BJ (cell line): Measurements from ENCODE around the gene KRTAP13-3. TPM values are rescaled to one million over a fixed set of nuclear protein-coding genes. Genes with fewer than 3 reads are reported as not detected.

Experiments used
- CTCF ChIA-PET: fragments of 350-600 bp; formaldehyde crosslinking; extraction: SDS; loops from one replicate; lab custom pipeline; 2021; ENCODE audit warnings: antibody characterized with exemption, inconsistent platforms; lab: Yijun Ruan, JAX
- POLR2A ChIA-PET: fragments of 300-600 bp; sonication (Branson Sonifier 250); formaldehyde crosslinking; extraction: SDS; loops from one replicate; lab custom pipeline; 2021; ENCODE audit warnings: antibody characterized with exemption; lab: Charles Lee
- DNase-seq: peaks from one replicate; pipeline ENCODE4 v3.0.0-alpha.2; 2011; ENCODE audit warnings: low read depth
- H3K27me3 ChIP-seq: 2 replicates; pipeline ENCODE4 v1.6.0; 2011; ENCODE audit warnings: low read length; ENCODE audit not compliant: control insufficient read depth, insufficient read depth
- H3K36me3 ChIP-seq: 2 replicates; pipeline ENCODE4 v1.5.1; 2011; ENCODE audit warnings: low read length; ENCODE audit not compliant: control insufficient read depth, insufficient read depth
- H3K4me3 ChIP-seq: 2 replicates; pipeline ENCODE4 v1.5.1; 2011; ENCODE audit warnings: low read depth, mild to moderate bottlenecking, control low read depth, low read length
- polyA minus RNA-seq: library from RNA; depleted of rRNA, polyadenylated mRNA; stranded (reverse); fragments of >200 nt; gene quantifications from 2 replicates; pipeline ENCODE4 v1.2.3, GENCODE V29; 2011; rRNA and poly(A)+ RNA removed
- polyA plus RNA-seq: library from polyadenylated mRNA; depleted of rRNA; stranded (reverse); fragments of >200 nt; gene quantifications from 2 replicates; pipeline ENCODE4 v1.2.3, GENCODE V29; 2011; rRNA removed
- TF ChIP-seq, protein P1 (sequence below): IDR thresholded peaks from 2 replicates; pipeline ENCODE4 v1.5.1; 2011; ENCODE audit warnings: low read depth, mild to moderate bottlenecking, control low read depth, inconsistent platforms, low read length, moderate library complexity; ENCODE audit not compliant: insufficient read depth

Gene KRTAP13-3
- polyA plus RNA-seq (not detected in 2 replicates), polyA minus RNA-seq (not detected in 2 replicates)

DNA sequence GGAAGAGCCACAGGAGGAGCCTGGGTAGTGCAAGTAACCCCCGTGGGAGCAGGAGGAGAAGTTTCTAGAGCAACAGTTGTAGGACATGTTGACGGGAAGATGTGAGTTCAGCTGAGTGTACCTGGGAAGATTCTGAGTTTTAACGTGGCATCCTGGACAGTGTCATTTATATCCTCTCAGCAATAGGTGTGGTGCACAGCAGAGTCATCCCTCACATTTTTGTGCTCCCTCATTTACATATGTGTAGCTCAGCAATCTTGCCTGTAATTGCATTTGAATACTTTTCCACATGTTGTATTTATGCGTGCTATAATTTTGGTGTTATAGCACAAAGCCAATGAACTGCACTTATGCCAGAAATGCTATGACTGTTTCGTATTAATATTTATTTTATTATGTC lies at the start of gene KRTAP13-3:
KRTAP13-3 (minus strand) TSS at position 101 of the 400 bp plus-strand sequence; CDS start at position 87, 14 bp downstream.
- Histone ChIP-seq H3K27me3 (no peaks in the 10 kb centered on the region), H3K36me3 (no peaks in the 10 kb centered on the region), H3K4me3 (no peak within 1 kb of the TSS)
- no peak for DNase-seq
- CTCF ChIA-PET: no interaction called here
- POLR2A ChIA-PET: no interaction called here
- TF ChIP-seq, protein P1, sequence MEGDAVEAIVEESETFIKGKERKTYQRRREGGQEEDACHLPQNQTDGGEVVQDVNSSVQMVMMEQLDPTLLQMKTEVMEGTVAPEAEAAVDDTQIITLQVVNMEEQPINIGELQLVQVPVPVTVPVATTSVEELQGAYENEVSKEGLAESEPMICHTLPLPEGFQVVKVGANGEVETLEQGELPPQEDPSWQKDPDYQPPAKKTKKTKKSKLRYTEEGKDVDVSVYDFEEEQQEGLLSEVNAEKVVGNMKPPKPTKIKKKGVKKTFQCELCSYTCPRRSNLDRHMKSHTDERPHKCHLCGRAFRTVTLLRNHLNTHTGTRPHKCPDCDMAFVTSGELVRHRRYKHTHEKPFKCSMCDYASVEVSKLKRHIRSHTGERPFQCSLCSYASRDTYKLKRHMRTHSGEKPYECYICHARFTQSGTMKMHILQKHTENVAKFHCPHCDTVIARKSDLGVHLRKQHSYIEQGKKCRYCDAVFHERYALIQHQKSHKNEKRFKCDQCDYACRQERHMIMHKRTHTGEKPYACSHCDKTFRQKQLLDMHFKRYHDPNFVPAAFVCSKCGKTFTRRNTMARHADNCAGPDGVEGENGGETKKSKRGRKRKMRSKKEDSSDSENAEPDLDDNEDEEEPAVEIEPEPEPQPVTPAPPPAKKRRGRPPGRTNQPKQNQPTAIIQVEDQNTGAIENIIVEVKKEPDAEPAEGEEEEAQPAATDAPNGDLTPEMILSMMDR: no peak

DNA sequence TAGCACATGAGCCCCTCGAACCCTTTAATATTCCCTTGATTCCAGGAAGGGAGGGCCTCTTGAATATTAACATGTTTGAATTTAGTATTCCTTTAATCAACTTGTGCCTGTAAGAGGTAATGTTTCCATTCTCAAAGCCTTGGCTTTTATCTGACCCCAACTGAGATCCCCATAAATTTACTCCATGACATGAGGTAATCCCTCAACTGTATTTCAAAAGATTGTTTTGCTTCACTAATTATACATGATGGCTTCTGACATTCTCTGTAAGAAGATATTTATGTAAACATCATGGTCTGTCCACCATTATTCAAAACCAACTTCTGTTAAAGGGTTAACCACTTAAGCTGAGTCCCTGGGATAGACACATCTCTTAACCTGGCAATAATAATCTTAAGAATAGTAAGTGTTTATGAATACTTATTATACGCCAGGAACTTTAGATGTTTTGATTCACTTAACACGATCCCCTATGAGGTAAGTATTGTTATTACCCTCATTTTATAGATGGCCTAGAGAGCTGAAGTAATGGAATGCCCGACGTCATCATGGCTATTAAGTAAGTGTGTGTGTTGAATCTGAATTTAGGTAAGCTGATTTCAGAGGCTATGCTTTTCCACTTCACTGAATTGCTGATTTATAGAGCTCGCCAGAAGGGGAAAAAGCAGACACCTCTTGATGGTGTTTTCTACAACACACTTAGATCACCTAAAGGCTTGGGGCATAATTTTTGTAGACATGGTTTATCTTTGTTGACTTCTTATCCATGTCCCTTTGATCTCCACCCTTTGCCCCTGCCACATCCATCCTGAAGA lies 43.4 kb upstream of the KRTAP13-3 start:
- Histone ChIP-seq H3K36me3 (no peaks in the 10 kb centered on the region), H3K27me3 (no peaks in the 10 kb centered on the region), H3K4me3 (no peak overlapping the region)
- no peak for DNase-seq
- ChIA-PET POLR2A (no interaction called here), CTCF (no interaction called here)
- TF ChIP-seq, protein P1: no peak

GRCh38 chr21:30463713-30464112 lies 38.0 kb upstream of the KRTAP13-3 start:
- no peaks in the 10 kb centered on the region for H3K36me3 ChIP-seq
- H3K27me3 ChIP-seq: no peaks in the 10 kb centered on the region
- no peak overlapping the region for H3K4me3 ChIP-seq
- TF ChIP-seq, protein P1: no peak
- CTCF ChIA-PET: no interaction called here
- no peak for DNase-seq
- POLR2A ChIA-PET: no interaction called here

DNA sequence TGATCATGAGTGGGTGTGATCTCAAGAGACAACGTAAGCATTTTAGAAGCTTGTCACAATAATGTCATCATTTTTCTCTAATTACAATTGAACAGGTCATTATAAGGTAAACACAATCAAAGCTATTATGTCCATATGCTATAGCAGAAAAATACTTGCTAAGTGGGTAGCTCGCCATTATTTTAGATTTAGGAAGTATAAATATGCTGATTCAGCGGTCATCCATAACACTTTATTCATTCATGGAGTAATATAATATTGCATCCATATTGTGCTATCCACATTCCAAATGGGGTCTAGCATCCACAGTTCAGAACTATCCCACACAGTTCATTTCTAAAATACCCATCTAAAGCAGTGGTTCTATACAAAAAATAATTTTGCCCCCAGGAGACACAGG lies 22.8 kb upstream of the KRTAP13-3 start:
- ChIA-PET POLR2A (no interaction called here), CTCF (no interaction called here)
- Histone ChIP-seq H3K27me3 (no peaks in the 10 kb centered on the region), H3K4me3 (no peak overlapping the region), H3K36me3 (no peaks in the 10 kb centered on the region)
- TF ChIP-seq, protein P1: no peak
- DNase-seq: no peak

DNA sequence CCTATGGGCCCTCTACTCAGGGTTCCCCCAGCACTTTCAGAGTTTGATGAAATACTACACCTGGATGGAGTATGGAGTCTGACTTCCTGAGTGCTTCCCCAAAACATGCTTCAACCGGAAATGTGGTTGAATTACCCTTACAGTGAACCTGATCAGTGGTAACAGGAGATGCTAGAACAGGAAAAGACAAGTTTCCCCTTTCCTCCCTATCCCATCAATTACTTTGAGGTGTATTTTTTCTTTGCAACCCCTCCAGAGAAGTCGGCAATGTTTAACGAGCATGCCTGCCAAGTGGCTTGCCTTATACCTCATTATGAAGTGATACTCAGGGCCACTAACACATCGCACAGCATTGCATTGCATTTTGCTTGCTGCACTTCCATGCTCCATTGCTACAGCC lies 21.3 kb upstream of the KRTAP13-3 start:
- Histone ChIP-seq H3K27me3 (no peaks in the 10 kb centered on the region), H3K36me3 (no peaks in the 10 kb centered on the region), H3K4me3 (no peak overlapping the region)
- TF ChIP-seq, protein P1: no peak
- ChIA-PET POLR2A (no interaction called here), CTCF (no interaction called here)
- DNase-seq: no peak
